HEK293 (cell line): ENCODE results near the gene KATNB1.

Experiments used
- KLF8 ChIP-seq: fragments of 450-650 bp; formaldehyde crosslinking; IDR thresholded peaks from 2 replicates; pipeline ENCODE4 v1.5.1; 2016; ENCODE audit warnings: missing biosample characterization, missing genetic modification characterization
- KLF9 ChIP-seq: fragments of 450-650 bp; formaldehyde crosslinking; IDR thresholded peaks from 2 replicates; pipeline ENCODE4 v1.5.1; 2016; ENCODE audit warnings: missing biosample characterization, missing genetic modification characterization, low read depth
- OVOL3 ChIP-seq: fragments of 450-650 bp; formaldehyde crosslinking; IDR thresholded peaks from 2 replicates; pipeline ENCODE4 v1.5.1; 2016; ENCODE audit warnings: missing biosample characterization, missing genetic modification characterization
- REPIN1 ChIP-seq: fragments of 450-650 bp; formaldehyde crosslinking; IDR thresholded peaks from 2 replicates; pipeline ENCODE4 v1.5.1; 2017; ENCODE audit warnings: missing biosample characterization, missing genetic modification characterization, low read depth
- SP2 ChIP-seq: fragments of 450-650 bp; formaldehyde crosslinking; IDR thresholded peaks from 2 replicates; pipeline ENCODE4 v1.5.1; 2016; ENCODE audit warnings: missing biosample characterization, missing genetic modification characterization
- SP7 ChIP-seq: fragments of 450-650 bp; formaldehyde crosslinking; IDR thresholded peaks from 2 replicates; pipeline ENCODE4 v1.5.1; 2016; ENCODE audit warnings: missing biosample characterization, missing genetic modification characterization
- ZFHX2 ChIP-seq: fragments of 450-650 bp; formaldehyde crosslinking; conservative IDR thresholded peaks from 2 replicates; pipeline ENCODE4 v1.5.1; 2016; ENCODE audit warnings: missing biosample characterization, missing genetic modification characterization
- ZFP41 ChIP-seq: fragments of 450-650 bp; formaldehyde crosslinking; IDR thresholded peaks from 2 replicates; pipeline ENCODE4 v1.5.1; 2016; ENCODE audit warnings: missing biosample characterization, missing genetic modification characterization, borderline replicate concordance
- ZNF10 ChIP-seq: fragments of 450-650 bp; formaldehyde crosslinking; IDR thresholded peaks from 2 replicates; pipeline ENCODE4 v1.5.1; 2017; ENCODE audit warnings: missing biosample characterization, missing genetic modification characterization
- ZNF114 ChIP-seq: fragments of 450-650 bp; formaldehyde crosslinking; IDR thresholded peaks from 2 replicates; pipeline ENCODE4 v1.5.0; 2017; ENCODE audit warnings: missing biosample characterization, missing genetic modification characterization
- ZNF248 ChIP-seq: fragments of 450-650 bp; formaldehyde crosslinking; IDR thresholded peaks from 2 replicates; pipeline ENCODE4 v1.5.1; 2017; ENCODE audit warnings: missing biosample characterization, missing genetic modification characterization
- ZNF302 ChIP-seq: fragments of 450-650 bp; formaldehyde crosslinking; IDR thresholded peaks from 2 replicates; pipeline ENCODE4 v1.5.1; 2016; ENCODE audit warnings: missing biosample characterization, missing genetic modification characterization, low read depth
- ZNF335 ChIP-seq: fragments of 450-650 bp; formaldehyde crosslinking; conservative IDR thresholded peaks from 2 replicates; pipeline ENCODE4 v1.5.1; 2016; ENCODE audit warnings: missing biosample characterization, missing genetic modification characterization
- ZNF416 ChIP-seq: fragments of 450-650 bp; formaldehyde crosslinking; IDR thresholded peaks from 2 replicates; pipeline ENCODE4 v1.5.1; 2016; ENCODE audit warnings: missing biosample characterization, missing genetic modification characterization
- ZNF549 ChIP-seq: fragments of 450-650 bp; IDR thresholded peaks from 2 replicates; pipeline ENCODE4 v1.5.1; 2018; ENCODE audit warnings: missing biosample characterization, missing genetic modification characterization, mild to moderate bottlenecking, inconsistent platforms, moderate library complexity
- ZNF624 ChIP-seq: fragments of 450-650 bp; formaldehyde crosslinking; IDR thresholded peaks from 2 replicates; pipeline ENCODE4 v1.5.1; 2017; ENCODE audit warnings: missing biosample characterization, missing genetic modification characterization
- ZNF629 ChIP-seq: fragments of 450-650 bp; formaldehyde crosslinking; IDR thresholded peaks from 2 replicates; pipeline ENCODE4 v1.5.1; 2017; ENCODE audit warnings: missing biosample characterization, missing genetic modification characterization
- ZNF677 ChIP-seq: fragments of 450-650 bp; IDR thresholded peaks from 2 replicates; pipeline ENCODE4 v1.5.0; 2018; ENCODE audit warnings: missing biosample characterization, mild to moderate bottlenecking, missing genetic modification characterization, moderate library complexity
- ZNF768 ChIP-seq: fragments of 450-650 bp; formaldehyde crosslinking; IDR thresholded peaks from 2 replicates; pipeline ENCODE4 v1.5.1; 2018; ENCODE audit warnings: missing biosample characterization, mild to moderate bottlenecking, missing genetic modification characterization
- ZNF792 ChIP-seq: fragments of 450-650 bp; formaldehyde crosslinking; IDR thresholded peaks from 2 replicates; pipeline ENCODE4 v1.5.1; 2016; ENCODE audit warnings: missing biosample characterization, missing genetic modification characterization
- ZNF837 ChIP-seq: fragments of 450-650 bp; formaldehyde crosslinking; IDR thresholded peaks from 2 replicates; pipeline ENCODE4 v1.5.1; 2016; ENCODE audit warnings: missing biosample characterization, missing genetic modification characterization
- TF ChIP-seq, protein P1 (sequence below): fragments of 450-650 bp; formaldehyde crosslinking; IDR thresholded peaks from 2 replicates; pipeline ENCODE4 v1.5.1; 2016; ENCODE audit warnings: missing biosample characterization, missing genetic modification characterization
- TF ChIP-seq, protein P2 (sequence below): fragments of 450-650 bp; formaldehyde crosslinking; IDR thresholded peaks from 2 replicates; pipeline ENCODE4 v1.5.1; 2016; ENCODE audit warnings: missing biosample characterization, missing genetic modification characterization
- TF ChIP-seq, protein P3 (sequence below): fragments of 450-650 bp; formaldehyde crosslinking; IDR thresholded peaks from 2 replicates; pipeline ENCODE4 v1.5.1; 2016; ENCODE audit warnings: missing biosample characterization, missing genetic modification characterization
- TF ChIP-seq, protein P4 (sequence below): fragments of 450-650 bp; formaldehyde crosslinking; IDR thresholded peaks from 2 replicates; pipeline ENCODE4 v1.5.1; 2016; ENCODE audit warnings: missing biosample characterization, missing genetic modification characterization
- TF ChIP-seq, protein P5 (sequence below): fragments of 450-650 bp; formaldehyde crosslinking; IDR thresholded peaks from 2 replicates; pipeline ENCODE4 v1.5.1; 2017; ENCODE audit warnings: missing biosample characterization, missing genetic modification characterization
- TF ChIP-seq, protein P6 (sequence below): fragments of 450-650 bp; formaldehyde crosslinking; IDR thresholded peaks from 2 replicates; pipeline ENCODE4 v1.5.1; 2016; ENCODE audit warnings: missing biosample characterization, missing genetic modification characterization

The KATNB1 gene

DNA sequence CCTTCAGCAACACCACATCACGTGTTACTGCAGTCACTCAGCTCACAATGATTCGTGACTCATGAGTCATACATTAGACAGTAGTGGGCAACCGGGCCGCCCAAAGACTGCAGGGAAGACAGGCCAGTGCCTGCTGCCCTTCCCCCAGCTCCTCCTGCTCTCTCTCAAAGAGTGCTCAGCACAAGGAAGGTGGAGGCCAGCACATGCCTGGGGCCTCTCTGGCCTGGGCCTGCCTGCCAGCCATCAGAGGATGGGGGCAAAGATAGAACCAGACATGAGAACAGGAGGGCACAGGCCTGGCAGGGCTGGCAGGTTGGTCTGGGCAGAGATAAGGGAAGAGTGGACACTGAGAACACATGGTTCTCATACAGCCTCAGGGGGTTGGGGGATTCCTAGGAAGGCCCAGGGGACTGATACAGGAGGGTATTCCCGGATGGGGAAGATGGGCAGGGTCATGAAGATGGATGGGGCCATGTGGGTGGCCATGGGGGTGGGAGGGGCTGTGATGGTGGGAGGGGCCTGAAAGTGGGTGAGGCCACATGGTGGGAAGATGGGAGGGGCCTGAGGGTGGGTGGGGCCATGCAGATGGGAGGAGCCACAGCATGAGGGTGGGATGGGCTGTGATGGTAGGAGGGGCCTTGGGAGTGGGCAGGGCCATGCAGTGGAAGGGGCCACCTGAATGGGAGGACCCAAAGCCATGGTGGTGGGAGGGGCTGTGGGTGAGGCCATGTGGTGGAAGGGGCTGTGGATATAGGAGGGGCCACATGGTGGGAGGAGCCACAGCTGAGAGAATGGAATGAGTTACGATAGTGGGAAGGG is 29.0 kb downstream of the KATNB1 start (continued):
- TF ChIP-seq, protein P1, sequence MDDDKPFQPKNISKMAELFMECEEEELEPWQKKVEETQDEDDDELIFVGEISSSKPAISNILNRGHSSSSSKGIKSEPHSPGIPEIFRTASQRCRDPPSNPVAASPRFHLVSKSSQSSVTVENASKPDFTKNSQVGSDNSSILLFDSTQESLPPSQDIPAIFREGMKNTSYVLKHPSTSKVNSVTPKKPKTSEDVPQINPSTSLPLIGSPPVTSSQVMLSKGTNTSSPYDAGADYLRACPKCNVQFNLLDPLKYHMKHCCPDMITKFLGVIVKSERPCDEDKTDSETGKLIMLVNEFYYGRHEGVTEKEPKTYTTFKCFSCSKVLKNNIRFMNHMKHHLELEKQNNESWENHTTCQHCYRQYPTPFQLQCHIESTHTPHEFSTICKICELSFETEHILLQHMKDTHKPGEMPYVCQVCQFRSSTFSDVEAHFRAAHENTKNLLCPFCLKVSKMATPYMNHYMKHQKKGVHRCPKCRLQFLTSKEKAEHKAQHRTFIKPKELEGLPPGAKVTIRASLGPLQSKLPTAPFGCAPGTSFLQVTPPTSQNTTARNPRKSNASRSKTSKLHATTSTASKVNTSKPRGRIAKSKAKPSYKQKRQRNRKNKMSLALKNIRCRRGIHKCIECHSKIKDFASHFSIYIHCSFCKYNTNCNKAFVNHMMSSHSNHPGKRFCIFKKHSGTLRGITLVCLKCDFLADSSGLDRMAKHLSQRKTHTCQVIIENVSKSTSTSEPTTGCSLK, result no peak
- TF ChIP-seq ZNF837 (tag by site-specific recombination), result no peak
- 0 out of 2 replicates have a peak, but pooled peaks have one; percentile 35 for TF ChIP-seq SP7 (tag by site-specific recombination)
- no peak for TF ChIP-seq ZNF677 (tag by site-specific recombination)
- TF ChIP-seq SP2 (tag by site-specific recombination), result peak; percentile 74
- TF ChIP-seq, protein P2, sequence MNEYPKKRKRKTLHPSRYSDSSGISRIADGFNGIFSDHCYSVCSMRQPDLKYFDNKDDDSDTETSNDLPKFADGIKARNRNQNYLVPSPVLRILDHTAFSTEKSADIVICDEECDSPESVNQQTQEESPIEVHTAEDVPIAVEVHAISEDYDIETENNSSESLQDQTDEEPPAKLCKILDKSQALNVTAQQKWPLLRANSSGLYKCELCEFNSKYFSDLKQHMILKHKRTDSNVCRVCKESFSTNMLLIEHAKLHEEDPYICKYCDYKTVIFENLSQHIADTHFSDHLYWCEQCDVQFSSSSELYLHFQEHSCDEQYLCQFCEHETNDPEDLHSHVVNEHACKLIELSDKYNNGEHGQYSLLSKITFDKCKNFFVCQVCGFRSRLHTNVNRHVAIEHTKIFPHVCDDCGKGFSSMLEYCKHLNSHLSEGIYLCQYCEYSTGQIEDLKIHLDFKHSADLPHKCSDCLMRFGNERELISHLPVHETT (tag by site-specific recombination), result no peak
- TF ChIP-seq ZNF792, result no peak; the same call in 1 of the 2 replicates
- peak; percentile 82 for TF ChIP-seq KLF9 (tag by site-specific recombination)
- TF ChIP-seq ZNF335 (tag by site-specific recombination), result peak; percentile 83
- TF ChIP-seq ZNF302, result no peak
- no peak for TF ChIP-seq OVOL3 (tag by site-specific recombination)
- TF ChIP-seq ZNF629 (tag by site-specific recombination), result peak; percentile 53
- no peak for TF ChIP-seq ZNF248
- TF ChIP-seq ZNF416 (tag by site-specific recombination), result no peak
- TF ChIP-seq, protein P3, sequence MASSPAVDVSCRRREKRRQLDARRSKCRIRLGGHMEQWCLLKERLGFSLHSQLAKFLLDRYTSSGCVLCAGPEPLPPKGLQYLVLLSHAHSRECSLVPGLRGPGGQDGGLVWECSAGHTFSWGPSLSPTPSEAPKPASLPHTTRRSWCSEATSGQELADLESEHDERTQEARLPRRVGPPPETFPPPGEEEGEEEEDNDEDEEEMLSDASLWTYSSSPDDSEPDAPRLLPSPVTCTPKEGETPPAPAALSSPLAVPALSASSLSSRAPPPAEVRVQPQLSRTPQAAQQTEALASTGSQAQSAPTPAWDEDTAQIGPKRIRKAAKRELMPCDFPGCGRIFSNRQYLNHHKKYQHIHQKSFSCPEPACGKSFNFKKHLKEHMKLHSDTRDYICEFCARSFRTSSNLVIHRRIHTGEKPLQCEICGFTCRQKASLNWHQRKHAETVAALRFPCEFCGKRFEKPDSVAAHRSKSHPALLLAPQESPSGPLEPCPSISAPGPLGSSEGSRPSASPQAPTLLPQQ, result no peak
- no peak for TF ChIP-seq ZNF114 (tag by site-specific recombination)
- TF ChIP-seq, protein P4, sequence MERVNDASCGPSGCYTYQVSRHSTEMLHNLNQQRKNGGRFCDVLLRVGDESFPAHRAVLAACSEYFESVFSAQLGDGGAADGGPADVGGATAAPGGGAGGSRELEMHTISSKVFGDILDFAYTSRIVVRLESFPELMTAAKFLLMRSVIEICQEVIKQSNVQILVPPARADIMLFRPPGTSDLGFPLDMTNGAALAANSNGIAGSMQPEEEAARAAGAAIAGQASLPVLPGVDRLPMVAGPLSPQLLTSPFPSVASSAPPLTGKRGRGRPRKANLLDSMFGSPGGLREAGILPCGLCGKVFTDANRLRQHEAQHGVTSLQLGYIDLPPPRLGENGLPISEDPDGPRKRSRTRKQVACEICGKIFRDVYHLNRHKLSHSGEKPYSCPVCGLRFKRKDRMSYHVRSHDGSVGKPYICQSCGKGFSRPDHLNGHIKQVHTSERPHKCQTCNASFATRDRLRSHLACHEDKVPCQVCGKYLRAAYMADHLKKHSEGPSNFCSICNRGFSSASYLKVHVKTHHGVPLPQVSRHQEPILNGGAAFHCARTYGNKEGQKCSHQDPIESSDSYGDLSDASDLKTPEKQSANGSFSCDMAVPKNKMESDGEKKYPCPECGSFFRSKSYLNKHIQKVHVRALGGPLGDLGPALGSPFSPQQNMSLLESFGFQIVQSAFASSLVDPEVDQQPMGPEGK, result peak; percentile 79
- TF ChIP-seq ZNF624 (tag by site-specific recombination), result no peak
- TF ChIP-seq, protein P5, sequence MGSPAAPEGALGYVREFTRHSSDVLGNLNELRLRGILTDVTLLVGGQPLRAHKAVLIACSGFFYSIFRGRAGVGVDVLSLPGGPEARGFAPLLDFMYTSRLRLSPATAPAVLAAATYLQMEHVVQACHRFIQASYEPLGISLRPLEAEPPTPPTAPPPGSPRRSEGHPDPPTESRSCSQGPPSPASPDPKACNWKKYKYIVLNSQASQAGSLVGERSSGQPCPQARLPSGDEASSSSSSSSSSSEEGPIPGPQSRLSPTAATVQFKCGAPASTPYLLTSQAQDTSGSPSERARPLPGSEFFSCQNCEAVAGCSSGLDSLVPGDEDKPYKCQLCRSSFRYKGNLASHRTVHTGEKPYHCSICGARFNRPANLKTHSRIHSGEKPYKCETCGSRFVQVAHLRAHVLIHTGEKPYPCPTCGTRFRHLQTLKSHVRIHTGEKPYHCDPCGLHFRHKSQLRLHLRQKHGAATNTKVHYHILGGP (tag by site-specific recombination), result no peak
- peak; percentile 46 for TF ChIP-seq ZFHX2
- no peak for TF ChIP-seq REPIN1 (tag by site-specific recombination)
- TF ChIP-seq, protein P6, sequence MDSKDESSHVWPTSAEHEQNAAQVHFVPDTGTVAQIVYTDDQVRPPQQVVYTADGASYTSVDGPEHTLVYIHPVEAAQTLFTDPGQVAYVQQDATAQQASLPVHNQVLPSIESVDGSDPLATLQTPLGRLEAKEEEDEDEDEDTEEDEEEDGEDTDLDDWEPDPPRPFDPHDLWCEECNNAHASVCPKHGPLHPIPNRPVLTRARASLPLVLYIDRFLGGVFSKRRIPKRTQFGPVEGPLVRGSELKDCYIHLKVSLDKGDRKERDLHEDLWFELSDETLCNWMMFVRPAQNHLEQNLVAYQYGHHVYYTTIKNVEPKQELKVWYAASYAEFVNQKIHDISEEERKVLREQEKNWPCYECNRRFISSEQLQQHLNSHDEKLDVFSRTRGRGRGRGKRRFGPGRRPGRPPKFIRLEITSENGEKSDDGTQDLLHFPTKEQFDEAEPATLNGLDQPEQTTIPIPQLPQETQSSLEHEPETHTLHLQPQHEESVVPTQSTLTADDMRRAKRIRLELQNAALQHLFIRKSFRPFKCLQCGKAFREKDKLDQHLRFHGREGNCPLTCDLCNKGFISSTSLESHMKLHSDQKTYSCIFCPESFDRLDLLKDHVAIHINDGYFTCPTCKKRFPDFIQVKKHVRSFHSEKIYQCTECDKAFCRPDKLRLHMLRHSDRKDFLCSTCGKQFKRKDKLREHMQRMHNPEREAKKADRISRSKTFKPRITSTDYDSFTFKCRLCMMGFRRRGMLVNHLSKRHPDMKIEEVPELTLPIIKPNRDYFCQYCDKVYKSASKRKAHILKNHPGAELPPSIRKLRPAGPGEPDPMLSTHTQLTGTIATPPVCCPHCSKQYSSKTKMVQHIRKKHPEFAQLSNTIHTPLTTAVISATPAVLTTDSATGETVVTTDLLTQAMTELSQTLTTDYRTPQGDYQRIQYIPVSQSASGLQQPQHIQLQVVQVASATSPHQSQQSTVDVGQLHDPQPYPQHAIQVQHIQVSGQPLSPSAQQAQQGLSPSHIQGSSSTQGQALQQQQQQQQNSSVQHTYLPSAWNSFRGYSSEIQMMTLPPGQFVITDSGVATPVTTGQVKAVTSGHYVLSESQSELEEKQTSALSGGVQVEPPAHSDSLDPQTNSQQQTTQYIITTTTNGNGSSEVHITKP (tag by site-specific recombination), result peak; percentile 97; the same call in 1 of the 2 replicates
- no peak for TF ChIP-seq ZFP41 (tag by site-specific recombination)
- no peak for TF ChIP-seq ZNF549
- TF ChIP-seq KLF8 (tag by site-specific recombination), result peak; percentile 22; the same call in 1 of the 2 replicates
- TF ChIP-seq ZNF10 (tag by site-specific recombination), result no peak
- no peak for TF ChIP-seq ZNF768 (tag by site-specific recombination)
